Measurements from ENCODE around the gene LRP1B. TPM values are rescaled to one million over a fixed set of nuclear protein-coding genes. Genes with fewer than 3 reads are reported as not detected.
"Not testable (repeated sequence)": the region's sequence is repeated elsewhere in the genome, so short reads cannot be mapped to it uniquely, and the experiment has no call there.

The LRP1B gene
- total RNA-seq, 2 experiments from 2014 or later: not detected

DNA sequence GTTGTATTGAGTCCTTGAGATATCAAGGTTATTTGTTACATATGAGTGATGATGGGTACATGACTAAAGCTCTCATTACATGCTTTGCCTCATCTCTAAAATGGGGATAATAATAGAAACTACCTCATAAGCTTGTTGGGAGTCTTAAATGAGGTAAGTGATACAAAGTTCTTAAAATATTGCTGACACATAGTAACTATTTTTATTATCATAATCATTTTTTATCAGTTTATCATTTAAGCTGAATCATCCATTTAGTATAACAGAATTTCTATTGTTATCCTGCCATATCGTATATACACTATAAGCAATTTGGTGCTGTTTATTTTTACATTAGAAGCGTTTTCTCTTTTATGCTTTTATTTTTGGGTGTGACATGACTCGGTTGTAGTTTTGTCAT, 871.1 kb downstream of the LRP1B start:
- ChIA-PET CTCF (no interaction called here), POLR2A (no interaction called here)

DNA sequence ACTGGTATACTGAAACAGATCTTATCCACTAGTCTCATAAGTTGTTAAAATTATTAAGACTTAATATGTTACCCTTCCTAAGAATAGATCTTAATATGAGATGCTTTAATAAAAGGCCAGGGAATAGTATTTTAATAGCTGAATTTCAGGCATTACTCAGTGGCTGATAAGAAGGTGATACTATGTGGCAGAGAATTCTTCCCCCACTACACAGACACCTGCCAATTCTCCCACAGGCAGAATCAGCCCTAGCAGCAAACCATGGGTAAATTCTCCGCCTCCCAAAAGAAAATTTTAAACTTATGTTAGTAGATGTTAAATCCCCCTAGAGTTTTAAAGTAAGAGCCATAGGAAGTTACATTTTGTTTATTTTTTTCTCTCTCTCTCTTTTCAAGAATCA, 888.8 kb downstream of the LRP1B start:
- ChIA-PET CTCF (no interaction called here), POLR2A (no interaction called here)

DNA sequence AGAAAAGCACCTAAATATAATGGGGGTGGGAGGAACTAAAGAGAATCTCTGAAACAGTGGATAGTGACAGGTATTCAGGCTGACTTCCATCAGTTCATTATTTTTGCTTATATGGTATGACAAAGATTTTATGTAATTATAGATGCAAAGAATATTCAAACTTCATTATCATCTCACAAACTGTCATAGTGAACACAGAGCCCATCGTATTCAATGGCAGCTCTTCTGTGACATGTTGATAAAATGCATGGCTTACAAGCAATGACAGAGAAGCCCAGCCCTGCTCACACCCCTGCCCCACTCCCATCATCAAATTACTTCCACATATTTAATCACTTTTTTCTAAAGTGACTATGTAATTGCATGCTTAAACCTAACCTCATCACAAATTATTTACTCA, 904.3 kb downstream of the LRP1B start:
- ChIA-PET POLR2A (no interaction called here), CTCF (no interaction called here)

DNA sequence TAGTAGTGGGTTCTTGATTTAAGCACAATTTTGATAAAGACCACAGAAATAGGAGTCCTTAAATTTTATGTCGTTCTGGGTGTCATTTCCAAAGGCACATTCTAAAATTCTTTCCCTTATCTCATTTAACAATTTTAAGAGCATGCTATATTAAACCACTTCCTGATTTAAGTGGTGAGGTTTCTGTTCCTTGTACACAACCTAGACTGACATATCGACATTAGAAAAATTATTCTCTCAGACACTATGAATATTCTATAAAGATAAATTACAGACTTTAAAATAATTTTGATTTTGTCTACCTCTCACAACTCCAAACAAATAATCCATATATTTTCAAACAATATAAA, 923.8 kb downstream of the LRP1B start:
- ChIA-PET CTCF (no interaction called here), POLR2A (no interaction called here)

DNA sequence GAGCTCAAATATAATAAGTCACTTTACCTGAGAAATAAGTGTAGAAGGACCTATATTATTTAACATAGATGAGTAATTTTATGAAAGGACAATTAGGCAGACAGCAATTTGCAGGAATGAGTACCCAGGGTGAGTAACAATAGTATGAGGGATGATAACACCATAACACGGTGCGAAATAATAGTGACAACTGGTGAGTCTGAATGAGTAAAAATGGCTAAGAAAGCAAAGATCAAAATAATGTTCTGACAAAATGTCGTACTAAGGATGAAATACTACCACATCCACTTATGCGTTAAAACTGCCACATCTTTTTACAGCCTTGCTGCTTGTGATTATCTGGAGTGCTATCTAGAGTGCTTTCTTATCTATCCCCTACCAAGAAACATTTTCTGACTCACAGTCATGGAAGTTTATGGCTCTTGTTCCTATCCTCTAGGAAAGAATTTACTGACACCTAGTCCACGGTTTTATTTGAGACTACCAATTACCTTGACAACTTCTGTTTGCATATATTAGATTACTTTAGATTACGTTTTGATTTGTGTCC, 929.7 kb downstream of the LRP1B start:
- ChIA-PET POLR2A (no interaction called here), CTCF (no interaction called here)

DNA sequence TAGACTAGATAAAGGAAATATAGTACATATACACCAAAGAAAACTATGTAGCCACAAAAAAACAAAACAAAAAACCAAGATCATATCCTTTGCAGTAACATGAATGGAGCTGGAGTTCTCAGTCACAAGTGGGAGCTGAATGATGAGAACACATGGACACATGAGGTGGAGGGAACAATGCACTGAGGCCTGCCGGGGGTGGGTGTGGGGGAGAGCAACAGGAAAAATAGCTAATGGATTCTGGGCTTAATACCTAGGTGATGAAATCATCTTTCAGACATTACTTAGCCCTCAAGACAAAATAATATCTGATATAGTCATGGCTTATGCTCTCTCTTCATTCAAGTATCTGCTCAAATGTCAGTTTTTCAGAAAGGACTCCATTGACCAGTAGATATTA, 930.6 kb downstream of the LRP1B start:
- ChIA-PET POLR2A (no interaction called here), CTCF (no interaction called here)

DNA sequence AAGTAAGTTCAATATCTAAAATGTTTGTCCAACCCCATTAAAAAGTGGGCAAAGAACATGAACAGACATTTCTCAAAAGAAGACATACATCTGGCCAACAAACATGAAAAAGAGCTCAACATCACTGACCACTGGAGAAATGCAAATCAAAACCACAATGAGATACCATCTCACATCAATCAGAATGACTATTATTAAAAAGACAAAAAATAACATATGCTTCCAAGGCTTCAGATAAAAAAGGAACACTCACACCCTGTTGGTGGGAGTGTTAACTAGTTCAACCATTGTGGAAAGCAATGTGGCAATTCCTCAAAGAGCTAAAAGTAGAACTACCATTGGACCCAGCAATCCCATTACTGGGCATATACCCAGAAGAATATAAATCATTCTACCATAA, 931.1 kb downstream of the LRP1B start:
- CTCF ChIA-PET: no interaction called here
- POLR2A ChIA-PET: no interaction called here

DNA sequence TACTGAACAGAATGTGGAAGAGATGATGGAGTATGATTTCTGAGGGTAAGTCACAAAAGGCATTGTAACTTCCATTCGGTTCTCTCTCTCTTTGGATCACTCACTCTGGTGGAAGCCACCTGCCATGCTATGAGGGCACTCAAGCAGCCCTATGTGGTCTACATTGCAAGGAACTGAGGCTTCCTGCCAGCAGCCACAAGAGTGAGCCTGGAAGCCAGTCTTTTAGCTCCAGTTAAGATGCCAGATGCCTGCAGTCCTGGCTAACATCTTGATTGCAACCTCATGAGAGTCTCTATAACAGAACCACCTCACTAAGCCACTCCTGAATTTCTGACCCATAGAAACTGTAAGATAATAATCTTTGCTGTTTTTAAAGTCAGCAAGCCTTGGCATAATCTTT, 935.7 kb downstream of the LRP1B start:
- ChIA-PET POLR2A (no interaction called here), CTCF (no interaction called here)

DNA sequence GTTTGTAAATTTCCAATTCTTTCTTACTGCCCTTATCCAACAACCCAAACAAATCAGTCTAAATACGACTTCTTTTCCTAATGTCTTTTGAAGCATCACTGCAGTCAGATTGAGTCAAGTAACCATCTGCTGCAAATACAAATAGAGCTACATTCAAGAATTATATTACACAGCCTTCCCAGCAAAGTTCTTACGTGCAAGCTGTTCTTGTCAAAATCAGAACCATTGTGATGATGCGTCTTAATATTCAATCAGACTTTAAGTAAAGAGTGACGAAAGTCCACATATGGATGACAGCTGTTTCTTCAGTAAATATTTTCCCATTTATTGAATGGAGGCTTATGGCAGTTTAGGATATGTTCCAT, 943.8 kb downstream of the LRP1B start:
- CTCF ChIA-PET: no interaction called here
- POLR2A ChIA-PET: no interaction called here

DNA sequence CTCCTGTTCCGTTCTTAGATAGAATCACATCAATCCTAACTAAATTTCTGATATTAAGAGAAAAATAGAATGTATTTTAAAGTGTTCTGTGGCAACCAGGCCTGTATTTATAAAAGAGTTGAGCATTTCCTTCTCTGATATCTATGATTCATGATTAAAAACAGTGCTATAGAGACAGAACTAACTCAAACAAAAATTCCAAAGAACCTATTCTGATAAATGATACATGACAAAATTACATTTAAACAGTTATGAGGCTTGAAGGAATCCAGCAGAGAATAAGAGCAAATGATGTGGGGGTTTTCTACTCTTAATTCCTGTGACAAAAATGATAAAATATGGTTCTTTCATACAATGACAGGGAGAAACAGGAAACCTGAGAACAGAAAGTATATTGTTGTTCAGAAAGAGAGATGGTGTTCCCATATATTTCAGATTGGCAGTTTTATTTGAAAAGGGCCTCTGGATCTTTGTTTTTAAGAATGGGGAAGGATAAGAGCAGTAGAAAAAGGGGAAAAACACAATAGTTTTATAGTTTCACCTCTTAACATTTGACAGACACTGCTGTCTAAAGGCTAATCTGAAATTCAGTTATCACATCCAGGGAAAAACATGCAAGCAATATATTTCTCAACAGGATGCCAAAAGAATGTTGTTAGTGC, 944.3 kb downstream of the LRP1B start:
- POLR2A ChIA-PET: no interaction called here
- CTCF ChIA-PET: no interaction called here

DNA sequence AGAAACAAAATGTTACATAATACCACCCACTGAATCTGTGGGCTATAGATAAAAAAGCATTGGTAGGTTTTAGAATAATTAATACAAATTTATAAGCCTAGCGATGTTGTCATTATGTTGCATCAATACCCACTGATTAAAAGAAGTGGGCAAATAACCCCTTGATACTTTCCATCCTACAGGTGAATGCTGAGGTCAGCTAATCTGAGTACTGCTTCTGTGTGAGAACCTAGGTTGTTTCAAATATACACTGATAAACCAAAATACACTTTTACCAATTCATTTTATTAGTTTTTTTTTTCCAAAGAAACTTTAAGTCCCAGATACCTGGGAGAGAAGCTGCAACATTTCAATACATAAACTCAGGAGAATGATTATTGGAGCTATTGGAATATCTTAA, 948.6 kb downstream of the LRP1B start:
- CTCF ChIA-PET: no interaction called here

DNA sequence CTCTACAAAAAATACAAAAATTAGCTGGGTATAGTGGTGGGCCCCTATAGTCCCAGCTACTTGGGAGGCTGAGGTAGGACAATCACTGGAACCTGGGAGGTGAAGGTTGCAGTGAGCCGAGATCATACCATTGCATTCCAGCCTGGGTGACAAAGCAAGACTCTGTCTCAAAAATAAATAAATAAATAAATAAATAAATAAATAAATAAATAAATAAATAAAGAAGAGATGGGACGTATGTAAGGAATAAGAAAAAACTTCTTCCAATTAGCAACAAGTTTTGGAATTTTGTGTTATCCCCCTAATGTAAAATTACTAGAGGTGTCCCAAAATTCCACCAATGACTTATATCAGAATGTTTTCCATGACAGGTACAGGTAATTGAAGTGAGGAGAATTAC, 961.7 kb downstream of the LRP1B start:
- CTCF ChIA-PET, POLR2A ChIA-PET: not testable (repeated sequence)

More for the DNA sequence above, 948.6 kb downstream of the LRP1B start:
- POLR2A ChIA-PET: no interaction called here

DNA sequence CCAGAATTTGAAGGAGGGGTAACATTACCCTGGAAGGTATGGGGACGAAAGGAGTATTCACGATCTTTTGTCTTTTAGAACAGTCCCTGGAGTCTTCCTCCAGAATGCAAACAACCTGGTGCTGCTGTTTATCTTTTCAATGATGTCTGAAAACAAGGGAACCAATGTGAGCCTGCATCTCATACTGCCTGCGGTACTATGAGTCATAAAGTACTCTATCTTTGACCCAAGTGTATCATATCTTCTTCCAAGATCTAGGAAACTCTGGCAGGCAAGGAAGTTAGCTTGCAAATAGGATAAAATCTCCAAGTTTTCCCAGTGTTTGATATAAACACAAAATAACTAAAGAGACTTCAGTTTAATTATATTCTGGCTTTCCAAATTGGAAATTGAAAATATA, 968.5 kb downstream of the LRP1B start:
- CTCF ChIA-PET: no interaction called here
- POLR2A ChIA-PET: no interaction called here

DNA sequence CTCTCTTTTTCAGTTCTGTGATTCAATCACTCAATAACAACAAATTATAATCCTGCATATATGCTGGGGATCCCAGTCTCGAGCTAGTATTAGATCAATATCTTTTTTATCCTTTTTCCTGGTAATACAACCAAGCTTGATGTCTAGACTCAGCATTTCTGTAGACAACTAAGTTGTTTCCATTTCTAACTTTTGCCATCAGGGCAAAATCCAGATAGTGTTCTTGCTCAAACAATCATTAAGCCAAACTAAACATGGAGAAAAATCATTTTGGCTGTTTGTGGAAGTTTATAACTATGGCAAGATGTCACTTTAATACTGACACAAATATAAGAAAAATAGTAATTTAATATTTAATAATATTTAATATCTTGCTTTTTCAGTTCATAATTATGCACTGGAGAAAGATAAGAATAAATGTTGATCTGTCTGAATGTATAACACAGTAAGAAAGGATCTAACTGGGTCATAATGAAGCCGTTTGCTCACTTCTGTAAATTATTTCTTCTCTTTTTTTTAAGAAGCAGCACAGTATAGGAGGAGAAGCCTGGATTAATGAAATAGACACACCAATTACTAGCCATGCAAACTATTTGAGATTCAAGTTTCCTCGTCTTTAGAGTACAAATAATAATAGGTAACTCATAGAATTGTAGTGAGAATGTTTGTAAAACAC, 979.1 kb downstream of the LRP1B start:
- POLR2A ChIA-PET: no interaction called here
- CTCF ChIA-PET: no interaction called here

DNA sequence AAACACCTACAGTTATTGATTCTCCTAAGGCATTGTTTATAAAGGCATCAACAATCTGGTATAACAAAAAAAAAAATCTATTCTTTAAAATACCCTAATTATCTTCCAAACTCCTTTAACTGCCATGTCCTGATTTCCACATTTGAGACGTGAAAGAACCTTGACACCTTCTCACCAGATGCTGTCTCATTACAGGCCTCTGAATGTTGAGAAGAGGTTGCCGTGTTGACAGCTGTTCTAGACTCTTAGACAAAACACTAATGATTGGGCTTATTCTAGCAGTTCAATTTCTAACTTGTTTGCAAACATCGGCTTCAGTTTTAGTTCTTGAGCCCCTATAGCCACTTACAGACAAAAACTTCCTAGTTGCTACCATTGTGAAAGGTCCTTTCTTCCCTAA, 988.8 kb downstream of the LRP1B start:
- CTCF ChIA-PET: no interaction called here
- POLR2A ChIA-PET: no interaction called here

DNA sequence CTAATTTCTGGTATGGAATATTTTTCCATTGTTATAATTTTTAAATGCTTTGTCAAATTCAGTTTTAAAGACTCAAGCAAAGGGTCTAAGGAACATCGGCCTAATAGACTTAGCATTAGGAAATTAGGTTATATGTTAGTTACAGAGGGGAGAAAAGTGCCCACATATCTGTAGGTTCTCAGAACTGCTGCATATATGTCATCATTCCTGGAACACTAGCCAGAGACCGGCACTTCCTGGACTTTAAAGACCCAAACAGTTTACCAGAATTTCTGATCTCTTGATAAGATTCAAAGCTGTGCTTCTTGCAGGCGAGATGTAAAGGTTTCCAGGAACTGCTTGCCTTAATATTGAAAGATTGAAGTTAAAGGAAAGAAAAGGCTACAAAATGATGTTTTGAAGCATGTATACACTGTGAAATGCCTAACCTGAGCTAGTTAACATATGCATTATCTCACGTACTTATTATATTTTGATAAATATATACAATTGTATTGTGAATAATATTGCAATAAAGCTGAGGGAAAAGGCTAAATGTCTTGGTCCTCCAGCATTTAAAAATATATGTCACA, 993.6 kb downstream of the LRP1B start:
- POLR2A ChIA-PET: no interaction called here
- CTCF ChIA-PET: no interaction called here

DNA sequence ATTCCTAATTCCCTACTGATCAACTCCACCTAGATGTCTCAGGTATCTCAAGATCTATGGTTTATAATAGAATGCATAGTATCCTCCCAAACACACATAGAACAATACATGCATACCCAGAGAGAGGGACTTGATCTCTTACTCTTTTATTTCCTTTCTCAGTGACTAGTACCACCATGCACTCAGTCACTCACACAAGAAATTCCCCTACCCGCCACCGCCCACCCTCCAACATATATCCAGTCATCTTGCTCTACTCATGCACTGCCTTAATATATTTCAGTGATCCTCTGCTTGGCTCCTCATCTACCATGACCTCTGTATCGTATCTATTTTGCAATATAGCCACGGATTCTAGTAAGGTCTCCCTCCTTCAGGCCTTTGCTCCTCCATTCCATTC, 996.9 kb downstream of the LRP1B start:
- POLR2A ChIA-PET: no interaction called here
- CTCF ChIA-PET: no interaction called here

DNA sequence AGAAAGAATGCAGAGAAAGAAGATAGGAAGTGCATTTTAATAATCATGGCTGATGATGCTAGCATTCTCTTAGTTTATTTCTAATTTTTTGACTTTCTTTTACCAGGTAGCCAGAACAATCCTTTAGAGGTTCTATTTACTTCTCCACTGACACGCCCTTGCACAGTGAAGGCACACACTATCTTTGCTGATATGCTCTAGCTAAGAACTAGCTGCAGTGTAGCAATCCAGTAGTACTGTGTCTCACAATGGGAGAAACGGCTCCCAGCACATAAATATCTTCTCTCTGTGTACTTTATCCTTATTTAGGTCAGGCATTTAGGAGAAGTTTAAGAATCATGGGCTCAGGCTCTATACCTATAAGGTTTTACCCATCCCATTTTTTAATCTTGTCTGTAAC, 1005.4 kb downstream of the LRP1B start:
- ChIA-PET POLR2A (no interaction called here), CTCF (no interaction called here)

DNA sequence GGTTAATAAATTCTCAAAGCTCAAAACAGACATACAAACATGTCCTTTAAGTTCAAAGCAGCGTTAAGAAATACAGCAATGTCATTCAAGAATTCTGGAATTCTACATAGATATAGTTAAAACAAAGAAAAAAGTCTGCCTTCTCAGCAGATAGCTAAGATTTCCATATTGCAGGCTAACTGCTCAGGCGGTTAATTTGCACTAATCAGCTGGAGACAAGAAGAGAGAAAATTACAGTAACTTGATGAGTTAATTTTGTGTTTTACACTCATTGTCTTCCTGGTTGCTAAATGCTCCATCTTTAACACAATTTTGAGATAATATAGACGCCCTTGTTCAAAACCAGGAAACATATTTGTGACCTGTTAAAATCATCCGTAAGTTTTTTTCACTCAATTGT, 1012.0 kb downstream of the LRP1B start:
- ChIA-PET CTCF (no interaction called here), POLR2A (no interaction called here)

DNA sequence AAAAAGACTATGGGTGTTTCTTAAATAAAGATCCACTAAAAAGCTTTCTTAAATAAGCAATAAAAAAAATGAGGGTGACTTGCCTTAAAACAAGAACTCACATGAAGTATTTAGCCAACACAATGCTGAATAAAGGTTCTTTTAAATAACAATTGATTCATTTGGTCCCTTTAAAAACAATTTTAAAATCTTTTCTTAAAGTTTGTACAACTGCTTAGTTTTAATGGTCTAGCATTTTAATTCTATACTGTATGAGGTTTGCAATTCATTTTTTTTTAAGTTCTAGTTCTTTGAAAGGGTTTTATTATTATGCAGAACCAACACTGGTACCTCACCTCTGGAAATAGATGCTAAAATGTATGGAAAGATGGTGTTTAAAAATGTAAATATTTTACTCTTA, 1017.5 kb downstream of the LRP1B start:
- CTCF ChIA-PET: no interaction called here
- POLR2A ChIA-PET: no interaction called here

DNA sequence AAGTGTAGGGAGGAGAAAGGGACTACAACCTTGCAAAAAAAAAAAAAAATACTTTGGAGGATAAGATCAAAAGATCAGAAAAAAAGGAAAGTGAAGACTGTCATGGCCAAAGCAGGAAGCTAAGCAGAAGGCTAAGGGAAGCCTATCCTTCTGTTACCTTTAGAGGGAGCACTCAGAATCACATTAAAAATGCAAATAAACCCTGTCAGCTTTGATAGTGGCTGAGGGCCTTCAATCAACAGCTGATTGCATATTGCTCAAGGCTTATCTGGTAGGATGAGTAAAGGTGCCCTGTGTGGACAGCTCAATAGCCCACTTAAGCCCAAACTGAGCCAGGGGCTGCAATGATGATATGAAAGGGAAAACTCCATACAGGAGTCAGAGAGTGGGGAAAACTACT, 1021.2 kb downstream of the LRP1B start:
- ChIA-PET CTCF (no interaction called here), POLR2A (no interaction called here)

DNA sequence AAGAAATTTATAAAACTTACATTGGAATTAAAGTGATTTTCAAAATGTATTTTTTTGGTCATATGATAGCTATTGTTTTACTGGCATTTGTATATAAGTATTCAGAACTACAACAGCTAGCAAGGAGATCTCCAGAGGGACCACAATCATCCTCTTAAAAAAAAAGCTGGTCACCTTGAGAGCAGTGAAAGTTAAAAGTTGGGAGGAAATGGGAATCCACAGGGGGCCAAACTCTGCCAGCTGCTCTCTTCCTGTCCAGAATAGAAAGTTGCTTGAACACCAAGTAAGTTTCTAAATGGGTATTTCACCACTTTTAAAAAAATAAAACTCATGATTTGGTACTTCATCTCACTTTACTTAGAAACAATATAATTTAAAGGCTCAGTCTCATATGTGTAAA, 1025.1 kb downstream of the LRP1B start:
- POLR2A ChIA-PET: no interaction called here
- CTCF ChIA-PET: no interaction called here
